HG03045 (cell line): ENCODE results near the gene AKT2.

ENCODE experiments used
- ATAC-seq: cut with Tn5 transposase; IDR thresholded peaks from one replicate; pipeline ENCODE4 v1.9.1; 2021; ENCODE audit warnings: mild to moderate bottlenecking, moderate library complexity; ENCODE audit not compliant: unreplicated experiment

Gene AKT2

DNA sequence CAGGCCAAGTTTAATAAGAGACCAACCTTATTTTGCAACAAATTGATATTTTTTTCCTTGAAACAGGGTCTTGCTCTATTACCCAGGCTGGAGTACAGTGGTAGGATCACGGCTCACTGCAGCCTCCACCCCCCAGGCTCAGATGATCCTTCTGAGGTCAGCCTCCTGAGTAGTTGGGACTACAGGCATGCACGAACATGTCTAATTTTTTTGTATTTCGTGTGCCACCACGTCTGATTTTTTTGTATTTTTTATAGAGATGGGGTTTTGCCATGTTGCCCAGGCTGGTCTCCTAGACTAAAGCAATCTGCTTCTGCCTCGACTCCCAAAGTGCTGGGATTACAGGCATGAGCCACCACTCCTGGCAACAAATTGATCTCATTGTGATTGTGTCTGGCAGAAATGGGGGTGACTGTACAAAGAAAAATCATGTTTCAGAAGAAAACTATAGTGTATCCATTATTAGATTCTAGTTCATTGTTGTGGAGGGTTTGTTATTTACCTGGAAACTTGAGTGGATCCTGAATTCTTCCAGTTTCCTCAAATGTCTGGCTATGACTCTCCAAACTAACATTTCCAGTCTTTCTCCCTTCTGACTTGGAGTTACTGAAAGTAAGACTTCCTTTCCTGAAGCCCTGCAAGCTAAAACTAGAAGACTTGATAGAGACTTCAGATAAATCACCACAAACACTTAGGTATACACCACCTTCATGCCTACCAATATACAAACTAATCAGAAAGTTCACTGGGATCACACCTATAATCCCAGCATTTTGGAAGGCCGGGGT is 17.3 kb upstream of the AKT2 start:
- ATAC-seq, result no peak

DNA sequence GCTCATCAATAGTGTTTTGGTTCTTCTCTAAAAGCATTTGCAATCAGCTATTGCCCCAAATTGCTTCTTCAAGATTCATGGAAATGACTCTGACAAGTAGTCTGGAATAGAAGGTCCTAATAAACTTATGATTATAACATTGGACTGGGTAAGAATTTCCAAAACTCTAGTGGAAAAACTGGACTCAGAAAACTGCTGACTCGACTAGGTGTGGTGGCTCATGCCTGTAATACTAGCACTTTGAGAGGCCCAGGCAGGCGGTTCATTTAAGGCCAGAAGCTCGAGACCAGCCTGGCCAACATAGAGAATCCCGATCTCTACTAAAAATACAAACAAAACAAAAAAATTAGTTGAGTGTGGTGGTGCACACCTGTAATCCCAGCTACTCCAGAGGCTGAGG is 15.5 kb upstream of the AKT2 start:
- no peak for ATAC-seq

DNA sequence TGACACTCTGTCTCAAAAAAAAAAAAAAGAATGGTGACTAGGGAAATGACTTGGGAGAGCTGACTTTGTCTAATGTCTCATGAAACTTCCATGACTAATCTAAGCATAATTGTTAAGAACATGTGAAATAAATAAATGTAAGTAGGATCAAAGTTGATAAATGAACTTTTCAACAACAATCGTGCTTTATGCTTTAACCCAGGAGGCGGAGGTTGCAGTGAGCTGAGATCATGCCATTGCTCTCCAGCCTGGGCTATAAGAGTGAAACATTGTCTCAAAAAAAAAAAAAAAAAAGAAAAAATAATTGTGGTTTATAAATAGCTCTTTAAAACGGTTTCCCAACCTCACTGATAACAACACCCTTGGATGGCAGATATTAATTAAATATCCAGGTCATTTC is 12.9 kb upstream of the AKT2 start:
- ATAC-seq, result no peak

DNA sequence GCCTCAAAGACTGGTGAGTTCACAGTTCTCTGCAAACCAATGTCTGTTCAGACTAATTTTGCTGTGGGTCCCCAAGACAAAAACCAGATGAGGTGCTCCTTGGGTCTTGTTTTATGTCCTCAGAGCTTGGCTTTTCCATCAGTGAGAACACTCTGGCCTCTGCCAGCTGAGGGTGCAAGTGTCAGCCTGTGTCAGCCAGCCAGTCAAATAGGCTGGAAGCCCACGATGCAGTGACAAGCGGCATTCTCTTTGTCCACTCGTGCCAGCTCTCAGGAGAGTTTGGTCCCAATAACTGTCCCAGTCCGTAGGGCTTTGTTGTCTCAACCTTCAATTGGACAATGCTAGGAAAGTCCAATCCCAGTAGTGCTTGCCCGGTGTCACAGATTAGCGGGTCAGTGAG is 9.4 kb upstream of the AKT2 start:
- no peak for ATAC-seq

DNA sequence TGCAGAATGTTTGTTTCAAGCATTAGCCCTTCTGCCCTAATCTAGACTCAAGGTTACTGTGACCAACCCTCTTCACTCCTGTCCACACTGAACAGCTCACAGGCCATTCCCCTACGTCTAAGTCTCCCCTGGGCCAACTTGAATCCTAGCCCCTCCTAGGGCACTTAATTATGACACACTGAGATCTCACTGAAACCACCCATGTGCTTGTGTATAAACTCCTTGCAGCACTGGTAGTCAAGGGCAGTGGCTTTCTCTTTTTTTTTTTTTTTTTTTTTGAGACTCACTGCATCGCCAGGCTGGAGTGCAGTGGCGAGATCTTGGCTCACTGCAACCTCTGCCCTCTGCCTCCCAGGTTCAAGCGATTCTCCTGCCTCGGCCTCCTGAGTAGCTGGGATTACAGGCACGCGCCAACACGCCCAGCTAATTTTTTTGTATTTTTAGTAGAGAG is 1.9 kb upstream of the AKT2 start:
- ATAC-seq, result no peak

DNA sequence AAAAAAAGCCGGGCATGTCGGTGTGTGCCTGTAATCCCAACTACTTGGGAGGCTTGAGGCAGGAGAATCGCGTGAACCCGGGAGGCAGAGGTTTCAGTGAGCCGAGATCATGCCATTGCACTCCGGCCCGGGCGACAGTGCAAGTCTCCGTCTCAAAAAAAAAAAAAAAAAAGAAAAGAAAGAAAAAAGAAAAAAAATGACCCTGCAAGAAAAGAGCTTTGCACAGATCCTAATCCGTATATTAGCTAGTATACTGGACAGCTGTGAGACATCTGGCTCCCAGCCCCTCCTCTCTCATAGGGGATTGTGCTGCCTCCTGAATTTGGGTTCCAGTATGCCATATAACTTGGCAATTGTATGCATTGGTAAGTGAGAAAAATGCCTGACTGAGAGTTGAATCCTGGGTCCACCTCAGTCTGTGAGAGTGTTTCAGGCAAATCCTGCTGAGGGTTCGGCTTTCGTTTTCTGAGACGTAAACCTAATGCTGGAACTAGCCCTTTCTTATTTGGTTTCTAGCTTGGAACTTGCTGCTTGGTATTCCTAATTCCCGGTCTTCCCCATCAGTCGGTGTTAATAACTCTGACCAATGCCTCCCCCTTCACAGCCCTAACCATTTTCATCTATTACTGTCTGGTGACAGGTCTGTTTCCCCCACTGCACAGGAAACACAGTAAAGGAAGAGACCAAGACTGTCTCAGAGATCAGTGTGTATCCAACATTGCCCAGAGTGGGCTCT is 1.3 kb upstream of the AKT2 start:
- ATAC-seq, result no peak

DNA sequence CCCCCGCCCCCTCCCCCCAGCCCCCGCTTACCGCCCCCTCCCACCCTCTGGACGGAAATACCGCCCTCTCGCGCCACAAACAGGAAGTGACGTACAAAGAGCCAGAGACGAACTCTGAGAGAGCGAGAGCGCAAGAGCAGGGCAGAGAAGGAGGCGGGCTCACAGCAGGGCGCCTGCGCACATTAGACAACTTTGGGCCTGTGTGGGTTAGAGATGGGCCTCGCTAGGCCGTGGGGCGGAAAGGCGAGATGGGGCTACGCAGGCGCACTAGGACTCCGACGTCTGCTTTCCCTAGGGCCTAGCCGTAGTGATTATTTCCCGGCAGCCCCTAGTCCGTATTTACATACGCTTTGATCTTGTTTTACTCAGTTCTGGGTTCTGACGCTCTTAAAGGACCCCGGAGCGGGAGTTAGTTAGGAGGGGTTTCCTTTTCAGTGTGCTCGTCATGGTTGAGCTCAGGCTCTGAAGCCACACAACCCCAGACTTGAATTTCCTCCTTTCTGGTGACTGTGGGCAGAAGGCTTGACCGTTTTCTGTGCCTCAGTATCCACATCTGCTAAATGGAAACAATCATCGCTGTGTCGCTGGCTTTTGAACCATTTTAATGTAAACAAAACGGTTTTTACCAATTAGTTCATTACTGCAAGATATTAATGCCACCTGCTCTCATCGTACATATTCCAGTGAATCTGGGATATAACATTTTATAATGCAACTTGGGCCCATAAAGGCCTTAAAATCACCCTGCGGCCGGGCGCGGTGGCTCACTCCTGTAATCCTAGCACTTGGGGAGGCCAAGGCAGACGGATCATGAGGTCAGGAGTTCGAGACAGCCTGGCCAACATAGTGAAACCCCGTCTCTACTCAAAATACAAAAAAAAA is 449 bp upstream of the AKT2 start:
- ATAC-seq, result peak; percentile 73

DNA sequence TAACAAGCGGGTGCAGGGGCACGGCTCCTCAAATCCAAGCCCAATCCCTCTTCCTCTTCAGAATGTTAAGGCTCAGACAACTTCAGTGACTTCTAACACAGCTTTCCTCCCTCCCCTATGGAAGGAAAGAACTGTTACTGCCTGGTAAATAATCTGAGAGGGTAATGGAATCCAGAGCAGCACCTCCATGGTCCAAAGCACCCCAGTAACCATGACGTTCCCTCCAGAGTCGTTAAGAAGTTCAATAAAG is 969 bp downstream of the AKT2 start:
- no peak for ATAC-seq

DNA sequence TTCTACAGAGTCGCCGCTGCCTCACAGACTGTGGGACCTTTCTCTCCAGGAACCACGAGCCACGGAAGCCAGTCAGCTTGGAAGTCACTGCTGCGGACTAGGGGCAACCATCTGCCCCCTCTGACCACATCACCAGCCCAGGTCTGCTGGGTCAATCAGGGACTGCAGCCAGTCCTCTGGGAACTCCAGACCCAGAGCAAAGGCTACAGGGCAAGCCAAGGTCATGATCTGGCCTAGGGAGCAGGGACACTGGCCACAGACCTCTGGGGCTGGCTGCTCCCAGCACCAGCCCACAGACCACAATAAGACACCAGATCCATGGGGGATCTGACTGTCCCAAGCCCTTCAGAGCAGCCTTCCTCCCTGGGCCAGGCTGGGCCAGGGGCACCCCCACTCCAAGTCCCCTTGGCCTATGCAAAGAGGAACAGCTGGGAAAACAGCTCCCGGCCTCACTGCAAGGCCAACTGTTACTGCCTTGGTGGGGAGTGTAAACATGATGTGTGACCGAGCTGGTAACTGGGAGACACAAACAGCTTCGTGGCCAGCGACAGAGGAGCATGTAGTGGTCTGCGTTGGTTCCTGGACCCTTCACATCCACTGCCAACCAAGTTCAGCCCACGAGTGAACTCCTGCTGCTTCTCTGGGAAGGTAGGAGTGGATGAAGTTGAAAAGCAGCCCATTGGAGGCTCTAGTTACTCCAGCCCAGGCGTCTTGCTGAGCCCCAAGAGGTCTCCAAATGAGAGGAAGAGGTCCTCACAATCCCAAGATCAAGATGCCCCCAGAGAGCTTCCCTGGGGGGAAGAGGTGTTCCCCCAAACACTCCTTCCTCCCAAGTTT is 1.5 kb downstream of the AKT2 start:
- no peak for ATAC-seq

DNA sequence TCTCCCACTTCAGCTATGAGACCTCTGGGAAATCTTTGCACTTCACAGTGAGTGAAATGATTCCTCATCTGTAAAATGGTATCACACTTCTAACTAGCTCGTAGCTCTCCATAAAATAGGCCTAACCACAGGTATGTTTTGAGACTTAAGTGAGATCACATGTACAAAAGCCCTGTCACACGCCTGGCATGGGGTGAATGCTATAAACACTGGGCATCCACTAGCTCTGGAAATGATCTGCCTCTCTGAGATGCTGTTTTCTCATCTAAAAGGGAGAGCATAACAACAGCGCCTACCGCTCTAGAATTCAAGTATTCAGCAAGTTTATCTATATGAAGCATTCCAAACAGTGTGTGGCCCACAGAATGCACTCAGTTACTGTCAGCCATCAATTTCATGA is 2.2 kb downstream of the AKT2 start:
- no peak for ATAC-seq

DNA sequence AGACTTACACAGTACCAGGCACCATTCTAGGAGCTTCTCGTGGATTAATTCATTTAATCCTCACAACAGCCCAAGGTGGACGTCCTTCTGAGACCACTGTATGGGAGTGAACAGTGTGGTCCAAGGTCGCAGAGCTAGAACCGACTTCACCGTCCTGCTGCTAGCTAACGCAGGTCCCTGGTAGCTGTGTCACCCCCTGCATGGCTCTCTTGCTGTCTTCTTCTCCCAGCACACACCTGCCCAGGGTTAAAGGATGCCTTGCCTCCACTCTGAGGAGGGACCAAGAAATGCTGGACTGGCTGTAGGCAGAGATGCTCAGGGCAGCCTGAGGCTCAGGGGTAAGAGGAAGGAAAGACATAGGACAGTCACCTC is 3.0 kb downstream of the AKT2 start:
- no peak for ATAC-seq

DNA sequence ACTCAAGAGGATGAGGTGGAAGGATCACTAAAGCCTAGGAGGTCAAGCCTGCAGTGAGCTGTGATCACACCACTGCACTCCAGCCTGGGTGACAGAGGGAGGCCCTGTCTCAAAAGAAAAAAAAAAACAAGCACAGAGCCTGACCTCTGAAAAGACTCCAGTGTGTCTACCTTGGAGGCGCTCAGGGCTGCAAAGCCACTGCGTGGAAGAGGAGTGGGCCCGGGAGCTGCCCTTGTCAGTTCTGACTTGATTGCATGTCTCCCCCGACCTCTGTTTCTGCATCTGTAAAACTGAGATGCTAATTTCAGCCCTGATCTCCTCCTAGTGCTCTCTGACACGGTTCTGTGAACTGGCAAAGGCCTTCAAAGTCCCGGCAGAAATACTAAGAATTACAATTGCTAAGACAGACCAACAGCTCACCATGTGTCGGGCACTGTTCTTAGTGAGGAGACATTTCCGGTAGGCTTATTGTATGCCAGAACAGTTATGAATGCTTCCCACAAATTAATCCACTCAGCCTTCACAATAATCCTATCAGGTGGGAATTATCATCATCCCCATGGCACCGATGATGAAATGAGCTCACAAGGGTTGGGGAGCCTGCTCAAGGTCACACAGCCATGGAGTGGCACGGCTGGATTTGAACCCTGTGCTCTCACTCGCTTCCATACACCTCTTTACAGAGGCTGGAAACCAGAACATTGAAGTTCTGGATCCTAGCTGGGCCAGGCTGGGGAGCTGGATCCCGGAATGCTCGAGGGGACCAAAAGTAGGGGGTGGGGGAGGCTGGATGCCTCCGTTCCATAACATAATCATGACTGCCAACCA is 3.5 kb downstream of the AKT2 start:
- ATAC-seq, result no peak

DNA sequence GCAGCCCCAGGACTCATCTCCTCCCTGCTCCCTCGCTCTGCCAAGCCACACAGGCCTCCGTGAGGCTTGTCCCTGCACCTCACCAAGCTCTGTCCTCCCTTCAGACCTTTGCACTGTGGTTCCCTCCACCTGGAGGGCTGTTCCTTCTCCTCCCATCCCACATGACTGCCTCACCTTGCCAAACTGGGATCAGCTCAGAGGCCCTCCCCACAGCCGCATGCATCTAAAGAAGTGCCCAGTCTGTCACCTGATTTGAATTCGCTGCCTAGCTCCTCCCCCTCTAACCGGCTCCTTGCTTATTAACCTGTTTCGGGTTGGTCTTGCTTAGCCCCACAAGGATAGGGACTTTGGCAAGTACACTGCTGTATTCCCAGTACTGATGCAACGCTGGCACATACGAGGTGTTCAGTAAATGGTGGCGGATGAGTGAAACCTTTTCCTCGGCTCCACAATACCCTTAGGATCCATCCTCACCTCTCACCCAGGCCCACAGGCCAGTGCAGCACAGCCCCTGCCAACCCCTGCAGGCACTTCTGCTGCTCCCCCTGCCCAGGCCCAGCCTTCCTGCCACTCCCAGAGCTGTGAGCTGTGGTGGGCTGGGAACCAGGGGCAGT is 4.4 kb downstream of the AKT2 start:
- no peak for ATAC-seq

DNA sequence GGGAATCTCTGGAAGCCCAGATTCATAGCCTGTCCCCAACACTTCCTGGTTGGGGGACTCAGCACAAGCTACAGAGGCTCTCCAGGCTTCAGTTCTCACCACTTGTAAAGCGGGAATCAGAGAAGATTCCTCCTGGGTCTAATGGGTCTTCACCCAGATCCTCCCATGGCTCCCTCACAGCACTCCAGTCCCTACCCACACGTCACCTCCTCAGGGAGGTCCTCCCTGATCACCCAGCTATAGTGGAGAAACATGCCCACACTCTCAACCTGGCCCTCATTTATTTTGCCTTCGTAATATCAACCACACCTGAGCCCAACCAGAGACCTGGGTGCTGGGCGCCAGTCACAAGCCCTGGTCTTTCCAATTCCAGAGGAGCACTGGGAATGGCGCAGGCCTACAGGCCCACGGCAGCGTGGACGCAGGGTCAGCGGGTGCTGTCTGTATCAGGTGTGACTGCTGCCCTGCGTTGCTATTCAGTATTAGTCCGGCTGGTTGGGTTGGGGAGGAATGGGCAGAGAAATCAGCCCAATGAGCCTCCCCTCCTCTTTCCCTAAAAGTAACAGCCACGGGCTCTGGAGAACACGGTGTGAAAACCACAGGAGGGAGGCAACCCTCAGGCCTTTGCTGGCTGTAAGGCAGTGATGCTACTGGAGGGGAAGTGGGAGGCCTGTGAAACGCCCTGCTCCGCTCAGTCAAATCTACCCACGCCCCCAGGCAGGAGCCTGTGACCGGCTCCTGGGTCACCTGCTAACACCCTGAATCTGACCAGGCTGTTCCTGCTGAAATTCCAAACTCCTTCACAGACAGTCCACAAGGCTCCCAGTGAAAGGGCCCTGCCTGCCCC is 5.2 kb downstream of the AKT2 start:
- no peak for ATAC-seq

DNA sequence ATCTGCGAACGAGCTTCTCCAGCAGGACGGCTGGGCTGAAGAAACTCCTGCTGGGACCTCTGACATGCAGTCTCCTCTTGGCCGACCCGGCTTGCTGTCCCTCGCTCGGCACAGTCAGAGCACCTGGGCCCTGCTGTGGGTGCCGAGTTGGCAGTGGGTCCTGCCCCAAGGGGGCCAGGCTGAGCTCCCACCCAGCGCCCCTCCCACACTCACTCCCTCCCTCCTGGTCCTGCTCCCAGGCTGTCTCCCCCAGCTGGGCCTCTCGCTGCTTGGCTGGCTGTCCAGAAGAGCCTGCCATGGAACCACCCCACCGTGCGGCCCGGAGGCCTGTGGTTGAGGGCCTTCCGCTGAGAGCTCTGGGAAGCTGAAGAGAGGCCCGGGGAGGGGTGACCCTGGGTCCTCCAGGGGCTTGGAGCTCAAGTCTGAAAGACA is 6.0 kb downstream of the AKT2 start:
- ATAC-seq, result no peak

DNA sequence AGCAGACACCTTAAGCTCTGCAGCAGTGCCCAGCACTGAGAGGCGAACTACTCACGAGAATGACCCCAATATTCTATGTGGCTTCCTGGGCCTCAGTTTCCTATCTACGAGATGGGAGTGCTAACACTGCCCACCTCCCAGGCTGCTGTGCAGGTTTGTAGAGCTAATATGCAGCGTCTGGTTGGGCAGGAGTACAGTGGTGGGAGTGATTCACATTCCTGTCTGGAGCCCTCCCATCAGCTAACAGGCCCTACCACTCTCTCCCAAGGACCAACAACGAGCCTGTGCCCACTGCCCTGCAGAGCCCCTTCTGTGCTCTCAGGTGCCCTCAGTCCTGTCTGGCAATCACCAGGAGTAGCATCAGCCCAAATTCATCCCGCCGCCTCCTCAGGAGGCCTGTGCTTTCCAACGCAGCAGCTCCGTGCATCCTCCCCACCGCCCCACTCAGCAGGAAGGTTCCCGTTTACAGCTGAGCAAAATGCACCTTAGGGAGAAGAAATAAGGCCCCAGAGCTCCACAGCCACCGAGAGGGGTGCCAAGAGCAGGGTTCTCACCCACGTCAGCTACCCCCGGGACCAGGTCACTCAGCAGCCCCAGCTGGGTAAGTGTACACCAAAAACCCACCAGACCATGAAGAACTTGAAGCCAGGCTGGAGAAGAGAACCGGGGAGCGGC is 6.6 kb downstream of the AKT2 start:
- ATAC-seq, result no peak

DNA sequence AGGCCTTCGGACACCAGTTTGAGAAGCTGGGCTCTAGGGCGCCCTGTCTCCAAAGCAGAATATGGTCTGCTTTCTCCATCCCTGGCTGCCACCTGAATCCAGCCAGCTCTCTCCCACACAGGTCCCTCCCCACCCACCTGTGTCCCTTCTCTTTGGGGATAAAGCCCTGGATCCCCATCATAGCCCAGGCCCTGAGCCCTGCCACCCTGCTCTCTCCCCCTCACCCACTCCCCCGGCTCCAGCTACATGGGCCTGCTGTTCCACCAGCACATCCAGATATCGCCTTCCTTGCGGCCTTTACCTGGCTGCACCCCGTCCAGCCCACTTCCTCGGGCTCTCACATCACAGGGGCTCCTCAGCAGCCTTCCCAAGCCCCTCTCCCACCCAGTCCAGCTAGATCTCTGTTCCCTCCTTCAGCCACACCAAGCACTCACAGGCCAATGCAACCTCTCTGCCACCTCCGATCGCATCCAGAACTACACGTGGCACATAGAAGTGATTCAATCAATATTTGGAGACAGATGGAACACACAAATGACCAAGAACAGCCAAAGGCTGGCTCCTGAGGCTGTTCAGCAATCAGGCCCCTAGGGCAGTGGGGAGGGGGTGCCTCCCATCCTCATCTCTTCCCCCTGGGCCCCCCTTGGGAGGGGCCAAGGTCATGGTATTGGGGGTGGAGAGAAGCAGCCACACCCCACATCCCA is 7.6 kb downstream of the AKT2 start:
- no peak for ATAC-seq
